Neuronal stem cell (in vitro differentiated cells): ENCODE measurements around the gene SHC1.

ENCODE experiments used
- DNase-seq: peaks from one replicate; pipeline ENCODE4 v3.0.0-alpha.2; 2013; ENCODE audit warnings: low spot score
- H2AFZ ChIP-seq: one replicate; pipeline ENCODE4 v1.6.1; 2013; ENCODE audit warnings: mild to moderate bottlenecking, low read length, inconsistent platforms
- H2AK5ac ChIP-seq: 2 replicates; pipeline ENCODE4 v1.6.1; 2013; ENCODE audit warnings: low read depth, mild to moderate bottlenecking, inconsistent platforms, low read length, moderate library complexity, mixed read lengths
- H2BK120ac ChIP-seq: 2 replicates; pipeline ENCODE4 v1.6.1; 2013; ENCODE audit warnings: low read depth, mild to moderate bottlenecking, inconsistent platforms, low read length, moderate library complexity, mixed read lengths
- H2BK12ac ChIP-seq: one replicate; pipeline ENCODE4 v1.6.1; 2013; ENCODE audit warnings: low read length, inconsistent platforms
- H2BK15ac ChIP-seq: 2 replicates; pipeline ENCODE4 v1.6.1; 2013; ENCODE audit warnings: mild to moderate bottlenecking, low read length, inconsistent platforms, mixed read lengths
- H2BK5ac ChIP-seq: one replicate; pipeline ENCODE4 v1.6.1; 2013; ENCODE audit warnings: inconsistent platforms, mild to moderate bottlenecking, low read length, moderate library complexity
- H3K14ac ChIP-seq: one replicate; pipeline ENCODE4 v1.6.1; 2013; ENCODE audit warnings: low read length, inconsistent platforms
- H3K18ac ChIP-seq: 2 replicates; pipeline ENCODE4 v1.6.1; 2013; ENCODE audit warnings: low read length, inconsistent platforms
- H3K23ac ChIP-seq: 2 replicates; pipeline ENCODE4 v1.6.1; 2013; ENCODE audit warnings: low read depth, mild to moderate bottlenecking, mixed read lengths, low read length, inconsistent platforms; ENCODE audit not compliant: poor library complexity
- H3K27ac ChIP-seq: replicated peaks from 3 replicates; pipeline ENCODE4 v1.5.1; 2013; ENCODE audit warnings: low read length, inconsistent platforms
- H3K27me3 ChIP-seq, 3 experiments: 2 replicates each; pipeline ENCODE4 v1.6.1; 2013; ENCODE audit warnings: low read length in 3 of 3, mild to moderate bottlenecking in 2 of 3, inconsistent platforms in 1 of 3, low read depth in 1 of 3, mixed read lengths in 1 of 3, moderate library complexity in 1 of 3; ENCODE audit not compliant: control insufficient read depth in 3 of 3, insufficient read depth in 3 of 3
- H3K36me3 ChIP-seq, 2 donors: replicated peaks in 1 of 2; 2 replicates each; pipeline ENCODE4 v1.6.1; 2013; ENCODE audit warnings: low read length in 2 of 2; ENCODE audit not compliant: control insufficient read depth in 2 of 2, insufficient read depth in 2 of 2
- H3K4ac ChIP-seq: 2 replicates; pipeline ENCODE4 v1.6.1; 2013; ENCODE audit warnings: inconsistent platforms, mild to moderate bottlenecking, low read length, moderate library complexity
- H3K4me1 ChIP-seq, 2 donors: 1 replicate in 1 of 2; 2 replicates in 1 of 2; pipeline ENCODE4 v1.6.1; 2013; ENCODE audit warnings: low read length in 2 of 2, low read depth in 1 of 2; ENCODE audit not compliant: control insufficient read depth in 2 of 2, insufficient read depth in 1 of 2
- H3K4me2 ChIP-seq: one replicate; pipeline ENCODE4 v1.6.1; 2013; ENCODE audit warnings: mild to moderate bottlenecking, low read length, inconsistent platforms; ENCODE audit not compliant: insufficient read depth, poor library complexity, severe bottlenecking
- H3K4me3 ChIP-seq, 2 donors: 2 replicates each; pipeline ENCODE4 v1.5.1; 2013; ENCODE audit warnings: low read length in 2 of 2, mild to moderate bottlenecking in 2 of 2, inconsistent platforms in 1 of 2, moderate library complexity in 1 of 2
- H3K79me1 ChIP-seq: one replicate; pipeline ENCODE4 v1.6.1; 2013; ENCODE audit warnings: low read depth, mild to moderate bottlenecking, inconsistent platforms, low read length, moderate library complexity
- H3K9ac ChIP-seq: one replicate; pipeline ENCODE4 v1.6.1; 2013; ENCODE audit warnings: mild to moderate bottlenecking, low read depth, low read length, inconsistent platforms; ENCODE audit not compliant: poor library complexity
- H3K9me3 ChIP-seq, 2 donors: replicated peaks in 1 of 2; 2 replicates each; pipeline versions ENCODE3 to v1.6.1; 2013; ENCODE audit warnings: low read length in 2 of 2, mild to moderate bottlenecking in 2 of 2, inconsistent platforms in 1 of 2, low read depth in 1 of 2, mixed read lengths in 1 of 2, moderate library complexity in 1 of 2; ENCODE audit not compliant: control insufficient read depth in 2 of 2, insufficient read depth in 1 of 2
- H4K8ac ChIP-seq: one replicate; pipeline ENCODE4 v1.6.1; 2013; ENCODE audit warnings: low read depth, mild to moderate bottlenecking, inconsistent platforms, low read length, moderate library complexity
- H4K91ac ChIP-seq: one replicate; pipeline ENCODE4 v1.6.1; 2013; ENCODE audit warnings: low read length, low read depth, mild to moderate bottlenecking, inconsistent platforms; ENCODE audit not compliant: poor library complexity
- WGBS, 2 donors: extraction: QIAGEN DNeasy Blood & Tissue Kit; methylation state at CpG; one replicate each; pipeline ENCODE4 v1.1.7; 2013; ENCODE audit warnings: missing lambda C conversion rate in 2 of 2, mixed read lengths in 1 of 2; ENCODE audit not compliant: insufficient read length in 2 of 2, insufficient replicate concordance in 1 of 2; ENCODE audit errors: extremely low coverage in 2 of 2; 5-methylcytosine and 5-hydroxymethylcytosine counted together

SHC1 gene

GRCh38 chr1:154955039-154955717 lies 15.4 kb downstream of the SHC1 start:
- no peak overlapping the region for H3K18ac ChIP-seq
- peaks cover 26 to 44% of the 10 kb centered on the region in 2 donors for H3K36me3 ChIP-seq
- WGBS, 2 donors = no CpG with 5 or more reads among the region's 4 CpGs
- H4K8ac ChIP-seq = no peak overlapping the region
- H2AFZ ChIP-seq = peak overlapping the region; percentile 83
- H3K14ac ChIP-seq = no peak overlapping the region
- H3K4me3 ChIP-seq = peak overlapping the region; percentile 59 to 84
- no peak overlapping the region for H3K23ac ChIP-seq
- H3K9me3 ChIP-seq = no peaks in the 10 kb centered on the region
- H3K9ac ChIP-seq = no peak overlapping the region
- no peak overlapping the region for H3K4ac ChIP-seq
- peak overlapping the region; percentile 97 for H3K27ac ChIP-seq
- no peak overlapping the region for H2BK12ac ChIP-seq
- peaks cover 12% of the 10 kb centered on the region for H3K79me1 ChIP-seq
- no peak overlapping the region for H4K91ac ChIP-seq
- H3K4me2 ChIP-seq = peak overlapping the region; percentile 76
- DNase-seq = peak; percentile 84
- H2BK5ac ChIP-seq = no peak overlapping the region
- no peak overlapping the region for H2BK15ac ChIP-seq
- H2AK5ac ChIP-seq = no peak overlapping the region
- no peak overlapping the region for H2BK120ac ChIP-seq
- H3K27me3 ChIP-seq = no peaks in the 10 kb centered on the region
- H3K4me1 ChIP-seq = peaks cover 27 to 28% of the 10 kb centered on the region in 2 donors

DNA sequence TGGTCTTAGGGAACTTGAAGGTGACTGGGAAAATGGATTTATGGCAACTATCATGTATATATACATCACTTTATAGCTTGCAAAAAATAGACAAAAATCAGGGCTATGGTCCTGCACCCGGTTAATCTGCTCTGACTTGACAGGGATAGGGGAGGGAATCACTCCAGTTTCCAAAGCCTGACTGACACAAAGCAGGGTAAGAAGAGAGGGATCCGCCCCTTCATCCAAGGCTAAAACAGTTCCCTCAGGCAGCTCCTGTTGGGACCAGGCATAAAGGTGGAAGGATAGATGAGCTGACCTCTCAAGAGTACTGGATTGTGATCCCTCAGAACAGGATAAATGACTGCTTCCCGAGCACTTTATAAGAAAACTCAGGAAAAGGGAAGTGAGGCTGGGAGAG lies 16.0 kb downstream of the SHC1 start:
- Histone ChIP-seq H3K27ac (peak overlapping the region; percentile 97), H3K23ac (no peak overlapping the region), H3K9ac (no peak overlapping the region), H2AFZ (no peak overlapping the region), H3K4me3 (peak overlapping the region; percentile 59 to 84), H4K91ac (no peak overlapping the region), H3K4ac (no peak overlapping the region), H3K4me2 (peak overlapping the region; percentile 76), H4K8ac (no peak overlapping the region), H3K9me3 (no peaks in the 10 kb centered on the region), H2AK5ac (no peak overlapping the region), H3K4me1 (peaks cover 27 to 28% of the 10 kb centered on the region in 2 donors), H2BK15ac (no peak overlapping the region), H3K18ac (no peak overlapping the region), H3K36me3 (peaks cover 23 to 39% of the 10 kb centered on the region in 2 donors), H3K27me3 (no peaks in the 10 kb centered on the region), H3K14ac (no peak overlapping the region), H2BK5ac (no peak overlapping the region), H2BK120ac (no peak overlapping the region), H2BK12ac (no peak overlapping the region), H3K79me1 (peaks cover 10% of the 10 kb centered on the region)
- no CpG with 5 or more reads among the region's 3 CpGs for WGBS, 2 donors
- DNase-seq = no peak

GRCh38 chr1:154953611-154954038 lies 16.9 kb downstream of the SHC1 start:
- H3K27ac ChIP-seq = no peak overlapping the region
- H3K4me1 ChIP-seq = peaks cover 27 to 28% of the 10 kb centered on the region in 2 donors
- H2BK120ac ChIP-seq = no peak overlapping the region
- H3K4me3 ChIP-seq = no peak overlapping the region
- no peak overlapping the region for H2BK5ac ChIP-seq
- no peaks in the 10 kb centered on the region for H3K27me3 ChIP-seq
- no peak overlapping the region for H4K91ac ChIP-seq
- H3K9ac ChIP-seq = no peak overlapping the region
- no peak overlapping the region for H2BK15ac ChIP-seq
- peaks cover 19 to 30% of the 10 kb centered on the region in 2 donors for H3K36me3 ChIP-seq
- H3K23ac ChIP-seq = no peak overlapping the region
- no peak for DNase-seq
- H2AK5ac ChIP-seq = no peak overlapping the region
- peaks cover 5% of the 10 kb centered on the region for H3K79me1 ChIP-seq
- H3K4ac ChIP-seq = no peak overlapping the region
- H3K9me3 ChIP-seq = no peaks in the 10 kb centered on the region
- H3K4me2 ChIP-seq = no peak overlapping the region
- WGBS, 2 donors = no CpG with 5 or more reads among the region's 2 CpGs
- no peak overlapping the region for H4K8ac ChIP-seq
- no peak overlapping the region for H3K18ac ChIP-seq
- no peak overlapping the region for H2AFZ ChIP-seq
- no peak overlapping the region for H3K14ac ChIP-seq
- H2BK12ac ChIP-seq = no peak overlapping the region

DNA sequence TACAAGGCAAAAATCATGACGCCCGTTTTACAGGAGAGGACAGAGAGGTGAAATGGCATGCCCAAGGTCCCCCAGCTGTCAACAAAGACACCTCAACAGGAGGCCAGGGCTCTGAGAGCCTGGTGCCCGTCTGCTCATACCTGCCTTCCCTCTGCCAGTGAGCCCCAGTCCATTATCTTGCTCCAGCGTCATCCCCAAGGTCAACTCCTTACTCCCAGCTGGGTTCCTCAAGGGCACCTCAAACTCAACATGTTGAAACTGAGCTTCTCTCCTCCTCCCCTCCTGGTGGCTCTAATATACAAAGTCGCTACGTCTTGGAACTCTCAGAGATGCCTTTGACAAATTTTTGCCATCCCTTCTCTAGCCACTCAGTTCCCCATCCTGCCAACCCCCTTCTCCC lies 17.9 kb downstream of the SHC1 start:
- WGBS, 2 donors = no CpG with 5 or more reads among the region's 6 CpGs
- Histone ChIP-seq H3K4me2 (no peak overlapping the region), H3K36me3 (peaks cover 25 to 29% of the 10 kb centered on the region in 2 donors), H3K9me3 (no peaks in the 10 kb centered on the region), H3K18ac (no peak overlapping the region), H3K4me1 (peaks cover 27 to 28% of the 10 kb centered on the region in 2 donors), H3K79me1 (peaks cover 8% of the 10 kb centered on the region), H4K8ac (no peak overlapping the region), H2BK12ac (no peak overlapping the region), H3K4me3 (no peak overlapping the region), H3K27ac (no peak overlapping the region), H2AFZ (no peak overlapping the region), H2BK15ac (no peak overlapping the region), H2BK120ac (no peak overlapping the region), H3K9ac (no peak overlapping the region), H2AK5ac (no peak overlapping the region), H3K23ac (no peak overlapping the region), H3K27me3 (no peaks in the 10 kb centered on the region), H4K91ac (no peak overlapping the region), H2BK5ac (no peak overlapping the region), H3K4ac (no peak overlapping the region), H3K14ac (no peak overlapping the region)
- DNase-seq = no peak
